ENCODE results near the gene OGFOD1.

- TF ChIP-seq CTCF (IDR thresholded peaks at IDR 0.05; ENCODE audit: low read depth, low read length) = no peak
- no peak for TF ChIP-seq POLR2A (IDR thresholded peaks at IDR 0.05; ENCODE audit: extremely low read depth, insufficient read length)
- TF ChIP-seq MYC (IDR thresholded peaks at IDR 0.05; ENCODE audit: low read depth, low read length) = no peak
These were observed 15.0 kb downstream of the OGFOD1 start for GRCh38 chr16:56466344-56466743.

Measured in NB4 (cell line).